Activated CD8-positive, alpha-beta T cell treated with anti-CD3 and anti-CD28 coated beads for 36 hours (primary cell): ENCODE data around the gene ADARB2. TPM values are rescaled to one million over a fixed set of nuclear protein-coding genes. Genes with fewer than 3 reads are reported as not detected.

Experiments used
- ATAC-seq: fragments of 200-7000 bp; cut with Tn5 transposase; one replicate; pipeline ENCODE4 v1.10.0; 2021; ENCODE audit warnings: mild to moderate bottlenecking, moderate library complexity
- CTCF ChIA-PET: fragments of 350-600 bp; sonication (Branson Sonifier 250); formaldehyde crosslinking; loops from one replicate; lab custom pipeline; 2021; ENCODE audit warnings: antibody characterized with exemption; lab: Charles Lee
- POLR2A ChIA-PET: fragments of 350-600 bp; sonication (Branson Sonifier 250); formaldehyde crosslinking; loops from one replicate; lab custom pipeline; 2021; ENCODE audit warnings: antibody characterized with exemption; lab: Charles Lee
- DNase-seq: peaks from one replicate; pipeline ENCODE4 v3.0.0-alpha.2; 2020
- H3K27ac Mint-ChIP-seq: one replicate; pipeline ENCODE4 v1.8.0; 2021; ENCODE audit warnings: mild to moderate bottlenecking, mixed read lengths
- H3K27me3 Mint-ChIP-seq: one replicate; pipeline ENCODE4 v1.8.0; 2021; ENCODE audit warnings: mixed read lengths
- H3K36me3 Mint-ChIP-seq: one replicate; pipeline ENCODE4 v1.8.0; 2021; ENCODE audit warnings: low read depth, mixed read lengths
- H3K4me1 Mint-ChIP-seq: one replicate; pipeline ENCODE4 v1.8.0; 2021; ENCODE audit warnings: low read depth, mixed read lengths
- H3K4me3 Mint-ChIP-seq: one replicate; pipeline ENCODE4 v1.8.0; 2021; ENCODE audit warnings: mild to moderate bottlenecking, moderate library complexity, mixed read lengths
- H3K9me3 Mint-ChIP-seq: one replicate; pipeline ENCODE4 v1.8.0; 2021; ENCODE audit warnings: mixed read lengths
- intact Hi-C: fragments of 100-400 bp; cut with micrococcal nuclease; formaldehyde crosslinking; loops from one replicate; pipeline ENCODE4 v1.10.0; 2022
- total RNA-seq, 2 experiments: library from RNA; stranded (reverse); gene quantifications; one replicate each; pipeline ENCODE4 v1.2.3, GENCODE V29; 2021
- TF ChIP-seq, protein P1 (sequence below): fragments of 200-600 bp; IDR thresholded peaks from one replicate; pipeline ENCODE4 v1.8.0; 2022; ENCODE audit warnings: antibody characterized with exemption, mild to moderate bottlenecking

Gene ADARB2
- total RNA-seq, 2 experiments from 2014 or later, result 1.3 to 1.6 TPM

GRCh38 chr10:1736972-1737221 lies 428 bp downstream of the ADARB2 start:
- Mint-ChIP-seq H3K27ac (no peak overlapping the region), H3K9me3 (no peaks in the 10 kb centered on the region), H3K36me3 (no peaks in the 10 kb centered on the region), H3K4me1 (peaks cover 7% of the 10 kb centered on the region), H3K4me3 (no peak overlapping the region), H3K27me3 (peaks cover 64% of the 10 kb centered on the region)
- ChIA-PET CTCF (no interaction called here), POLR2A (no interaction called here)
- TF ChIP-seq, protein P1, sequence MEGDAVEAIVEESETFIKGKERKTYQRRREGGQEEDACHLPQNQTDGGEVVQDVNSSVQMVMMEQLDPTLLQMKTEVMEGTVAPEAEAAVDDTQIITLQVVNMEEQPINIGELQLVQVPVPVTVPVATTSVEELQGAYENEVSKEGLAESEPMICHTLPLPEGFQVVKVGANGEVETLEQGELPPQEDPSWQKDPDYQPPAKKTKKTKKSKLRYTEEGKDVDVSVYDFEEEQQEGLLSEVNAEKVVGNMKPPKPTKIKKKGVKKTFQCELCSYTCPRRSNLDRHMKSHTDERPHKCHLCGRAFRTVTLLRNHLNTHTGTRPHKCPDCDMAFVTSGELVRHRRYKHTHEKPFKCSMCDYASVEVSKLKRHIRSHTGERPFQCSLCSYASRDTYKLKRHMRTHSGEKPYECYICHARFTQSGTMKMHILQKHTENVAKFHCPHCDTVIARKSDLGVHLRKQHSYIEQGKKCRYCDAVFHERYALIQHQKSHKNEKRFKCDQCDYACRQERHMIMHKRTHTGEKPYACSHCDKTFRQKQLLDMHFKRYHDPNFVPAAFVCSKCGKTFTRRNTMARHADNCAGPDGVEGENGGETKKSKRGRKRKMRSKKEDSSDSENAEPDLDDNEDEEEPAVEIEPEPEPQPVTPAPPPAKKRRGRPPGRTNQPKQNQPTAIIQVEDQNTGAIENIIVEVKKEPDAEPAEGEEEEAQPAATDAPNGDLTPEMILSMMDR, result no peak
- intact Hi-C loops, result no loop called here
- DNase-seq, result no peak
- ATAC-seq, result no peak

GRCh38 chr10:1736144-1736971 lies 967 bp downstream of the ADARB2 start:
- Mint-ChIP-seq H3K27me3 (peaks cover 64% of the 10 kb centered on the region), H3K9me3 (no peaks in the 10 kb centered on the region), H3K36me3 (no peaks in the 10 kb centered on the region), H3K4me1 (peaks cover 7% of the 10 kb centered on the region), H3K4me3 (no peak overlapping the region), H3K27ac (no peak overlapping the region)
- CTCF ChIA-PET, result no interaction called here
- POLR2A ChIA-PET, result no interaction called here
- DNase-seq (no peak), ATAC-seq (no peak)
- intact Hi-C loops, result no loop called here
- TF ChIP-seq, protein P1, result no peak

- no peak overlapping the region for H3K4me3 Mint-ChIP-seq
- intact Hi-C loops, result no loop called here
- ATAC-seq (no peak), DNase-seq (no peak)
- peaks cover 7% of the 10 kb centered on the region for H3K4me1 Mint-ChIP-seq
- POLR2A ChIA-PET, result no interaction called here
- peaks cover 62% of the 10 kb centered on the region for H3K27me3 Mint-ChIP-seq
- CTCF ChIA-PET, result no interaction called here
- no peak overlapping the region for H3K27ac Mint-ChIP-seq
- H3K9me3 Mint-ChIP-seq, result no peaks in the 10 kb centered on the region
- no peaks in the 10 kb centered on the region for H3K36me3 Mint-ChIP-seq
- TF ChIP-seq, protein P1, result no peak
These were observed 1.8 kb downstream of the ADARB2 start for GRCh38 chr10:1735562-1735961.

DNA sequence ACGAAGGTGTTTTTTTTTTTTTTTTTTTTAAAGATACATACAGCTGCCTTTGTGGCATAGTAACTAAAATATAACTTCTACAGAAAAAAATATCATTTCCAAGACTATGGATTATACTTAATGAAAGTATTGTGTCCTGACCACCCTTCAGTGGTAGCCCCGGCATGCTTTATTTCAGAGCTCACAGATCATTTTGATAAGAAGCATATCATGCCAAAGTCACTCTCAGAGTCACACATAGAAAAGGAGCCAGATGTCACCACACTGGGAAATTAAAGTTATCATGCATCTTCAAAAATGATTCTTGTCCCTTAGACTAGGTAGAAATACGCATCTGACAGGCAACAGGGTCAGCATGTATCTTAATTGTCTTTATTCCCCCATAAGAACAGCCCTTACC lies 3.0 kb downstream of the ADARB2 start:
- Mint-ChIP-seq H3K36me3 (no peaks in the 10 kb centered on the region), H3K9me3 (no peaks in the 10 kb centered on the region), H3K27ac (no peak overlapping the region), H3K4me1 (peaks cover 7% of the 10 kb centered on the region), H3K4me3 (no peak overlapping the region), H3K27me3 (peaks cover 55% of the 10 kb centered on the region)
- POLR2A ChIA-PET, result no interaction called here
- DNase-seq (no peak), ATAC-seq (no peak)
- CTCF ChIA-PET, result no interaction called here
- intact Hi-C loops, result no loop called here
- TF ChIP-seq, protein P1, result no peak

DNA sequence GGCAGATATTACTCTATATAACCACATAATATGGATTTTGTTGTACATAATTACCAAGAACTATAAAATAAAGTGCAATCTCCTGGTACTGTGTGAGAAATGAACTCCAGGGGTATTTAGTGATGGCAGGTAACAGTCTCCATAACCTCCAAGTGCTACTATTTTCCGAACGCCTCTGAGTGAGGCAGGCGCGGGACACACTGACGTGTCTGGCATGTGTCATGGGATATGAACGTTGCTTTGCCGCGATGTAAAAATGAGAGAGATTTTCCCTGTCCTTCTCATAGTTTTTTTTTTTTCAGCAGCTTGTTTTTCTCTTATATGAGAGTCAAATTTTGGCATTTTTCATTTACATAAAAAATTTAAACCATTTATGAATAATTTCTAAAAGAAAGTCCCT lies 3.6 kb downstream of the ADARB2 start:
- TF ChIP-seq, protein P1, result no peak
- intact Hi-C loops, result no loop called here
- Mint-ChIP-seq H3K4me1 (peaks cover 7% of the 10 kb centered on the region), H3K4me3 (no peak overlapping the region), H3K27ac (no peak overlapping the region), H3K27me3 (peaks cover 50% of the 10 kb centered on the region), H3K9me3 (no peaks in the 10 kb centered on the region), H3K36me3 (no peaks in the 10 kb centered on the region)
- ChIA-PET POLR2A (no interaction called here), CTCF (no interaction called here)
- no peak for DNase-seq
- no peak for ATAC-seq
